Smooth muscle cell (in vitro differentiated cells): ENCODE measurements around the gene NSL1. TPM values are rescaled to one million over a fixed set of nuclear protein-coding genes. Genes with fewer than 3 reads are reported as not detected.

ENCODE experiments used
- DNase-seq: peaks from one replicate; lab custom pipeline; 2025; ENCODE audit not compliant: unreplicated experiment; lab: John Stamatoyannopoulos, UW
- H2AFZ ChIP-seq: fragments of 200-600 bp; sonication (generic); 2 replicates; pipeline ENCODE4 v1.6.0; 2016; ENCODE audit warnings: antibody characterized with exemption, low read depth, mild to moderate bottlenecking
- H3F3A ChIP-seq: fragments of 200-600 bp; sonication (generic); 2 replicates; pipeline ENCODE4 v1.6.0; 2017; ENCODE audit warnings: antibody characterized with exemption, low read depth
- H3K27ac ChIP-seq: fragments of 200-600 bp; sonication (generic); 2 replicates; pipeline ENCODE4 v1.5.1; 2016; ENCODE audit warnings: low read depth, mild to moderate bottlenecking
- H3K27me3 ChIP-seq: fragments of 200-600 bp; sonication (generic); 2 replicates; pipeline ENCODE4 v1.6.1; 2016; ENCODE audit warnings: low read depth, mild to moderate bottlenecking
- H3K36me3 ChIP-seq: fragments of 200-600 bp; sonication (generic); 2 replicates; pipeline ENCODE4 v1.5.1; 2016; ENCODE audit warnings: low read depth
- H3K4me1 ChIP-seq: fragments of 200-600 bp; sonication (generic); 2 replicates; pipeline ENCODE4 v1.5.1; 2016; ENCODE audit warnings: low read depth
- H3K4me2 ChIP-seq: fragments of 200-600 bp; sonication (generic); 2 replicates; pipeline ENCODE4 v1.6.0; 2016; ENCODE audit warnings: mild to moderate bottlenecking
- H3K4me3 ChIP-seq: fragments of 200-600 bp; sonication (generic); 2 replicates; pipeline ENCODE4 v1.5.1; 2016; ENCODE audit warnings: mild to moderate bottlenecking
- H3K79me2 ChIP-seq: fragments of 200-600 bp; sonication (generic); 2 replicates; pipeline ENCODE4 v1.6.0; 2016; ENCODE audit warnings: low read depth, mild to moderate bottlenecking
- H3K9ac ChIP-seq: fragments of 200-600 bp; sonication (generic); 2 replicates; pipeline ENCODE4 v1.6.0; 2016; ENCODE audit warnings: low read depth
- H3K9me3 ChIP-seq: fragments of 200-600 bp; sonication (generic); replicated peaks from 2 replicates; pipeline ENCODE4 v1.5.1; 2016; ENCODE audit warnings: low read depth
- H4K20me1 ChIP-seq: fragments of 200-600 bp; sonication (generic); 2 replicates; pipeline ENCODE4 v1.6.0; 2016; ENCODE audit warnings: low read depth
- WGBS: methylation state at CpG from one replicate; pipeline ENCODE4 v1.1.7; 2016; ENCODE audit warnings: low lambda C conversion rate; 5-methylcytosine and 5-hydroxymethylcytosine counted together
- polyA plus RNA-seq: library from polyadenylated mRNA; unstranded; fragments of >200 nt; fragmentation: Nextera tagmentation; extraction: Ambion mirVana; gene quantifications from 2 replicates; pipeline ENCODE4 v1.2.1, GENCODE V29; 2016
- total RNA-seq: library from RNA; depleted of rRNA; stranded (reverse); fragments of >200 nt; gene quantifications from 2 replicates; pipeline ENCODE4 v1.2.3, GENCODE V29; 2014
- TF ChIP-seq, protein P1 (sequence below): fragments of 200-600 bp; sonication (generic); IDR thresholded peaks from 2 replicates; pipeline ENCODE4 v1.5.1; 2017; ENCODE audit warnings: borderline replicate concordance, mild to moderate bottlenecking, antibody characterized with exemption; ENCODE audit not compliant: insufficient read depth, poor library complexity, severe bottlenecking

The NSL1 gene
- total and polyA plus RNA-seq, 2 experiments from 2014 or later: 30.9 to 34.5 TPM

DNA sequence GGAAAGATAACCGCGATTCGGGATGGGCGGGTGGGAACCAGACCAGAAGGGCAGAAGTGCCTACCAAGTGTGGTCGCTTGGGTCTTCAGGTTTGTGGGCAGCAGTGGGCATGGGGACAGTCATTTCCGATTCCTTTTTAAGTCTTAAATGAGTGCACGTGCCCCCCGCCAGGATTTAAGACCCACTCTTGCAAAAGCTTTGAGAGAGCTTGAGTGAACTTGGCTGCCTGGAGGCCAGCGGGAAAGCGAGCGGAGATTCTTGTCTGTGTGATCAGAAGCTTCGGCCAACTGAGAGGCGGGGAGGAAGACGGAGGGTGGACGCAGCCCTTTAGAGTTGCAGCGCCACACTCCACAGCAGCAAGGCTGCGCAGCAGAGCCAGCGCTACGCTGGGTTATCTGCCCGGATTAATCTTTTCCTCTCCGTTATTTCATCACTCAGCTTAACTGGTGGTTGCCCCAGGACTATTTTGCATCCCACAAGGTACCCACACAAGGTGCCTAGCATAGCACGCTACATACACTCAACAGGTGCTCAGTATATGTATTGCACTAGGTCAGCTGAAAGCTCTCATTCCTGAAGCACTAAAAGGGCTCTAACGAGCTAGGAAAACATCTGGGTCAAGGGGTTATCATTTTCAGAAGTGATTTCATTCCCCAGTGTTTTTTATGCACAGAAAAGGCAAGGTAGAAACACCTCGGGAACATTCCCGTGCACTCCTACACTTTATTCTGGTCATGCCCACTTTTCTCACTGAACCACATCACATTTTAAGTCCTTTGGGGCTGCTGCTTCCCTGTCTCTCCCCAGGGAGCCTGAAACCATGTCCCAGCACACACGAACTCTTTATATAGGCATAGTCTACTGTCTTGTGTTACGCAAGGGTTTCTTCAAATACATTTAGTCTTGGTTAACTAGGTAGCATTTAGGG is 90.4 kb downstream of the NSL1 start:
- Histone ChIP-seq H3K79me2 (no peaks in the 10 kb centered on the region), H2AFZ (no peak overlapping the region), H3K36me3 (no peaks in the 10 kb centered on the region), H3K4me3 (peak overlapping the region; percentile 64), H3F3A (peaks cover 8% of the 10 kb centered on the region), H3K27me3 (peaks cover 17% of the 10 kb centered on the region), H3K27ac (no peak overlapping the region), H3K4me2 (peak overlapping the region; percentile 90), H3K9ac (no peak overlapping the region), H3K4me1 (peaks cover 11% of the 10 kb centered on the region), H4K20me1 (no peaks in the 10 kb centered on the region), H3K9me3 (no peaks in the 10 kb centered on the region)
- DNase-seq: no peak
- WGBS: 14% methylated on average over 27 of the region's 27 CpGs
- TF ChIP-seq, protein P1, sequence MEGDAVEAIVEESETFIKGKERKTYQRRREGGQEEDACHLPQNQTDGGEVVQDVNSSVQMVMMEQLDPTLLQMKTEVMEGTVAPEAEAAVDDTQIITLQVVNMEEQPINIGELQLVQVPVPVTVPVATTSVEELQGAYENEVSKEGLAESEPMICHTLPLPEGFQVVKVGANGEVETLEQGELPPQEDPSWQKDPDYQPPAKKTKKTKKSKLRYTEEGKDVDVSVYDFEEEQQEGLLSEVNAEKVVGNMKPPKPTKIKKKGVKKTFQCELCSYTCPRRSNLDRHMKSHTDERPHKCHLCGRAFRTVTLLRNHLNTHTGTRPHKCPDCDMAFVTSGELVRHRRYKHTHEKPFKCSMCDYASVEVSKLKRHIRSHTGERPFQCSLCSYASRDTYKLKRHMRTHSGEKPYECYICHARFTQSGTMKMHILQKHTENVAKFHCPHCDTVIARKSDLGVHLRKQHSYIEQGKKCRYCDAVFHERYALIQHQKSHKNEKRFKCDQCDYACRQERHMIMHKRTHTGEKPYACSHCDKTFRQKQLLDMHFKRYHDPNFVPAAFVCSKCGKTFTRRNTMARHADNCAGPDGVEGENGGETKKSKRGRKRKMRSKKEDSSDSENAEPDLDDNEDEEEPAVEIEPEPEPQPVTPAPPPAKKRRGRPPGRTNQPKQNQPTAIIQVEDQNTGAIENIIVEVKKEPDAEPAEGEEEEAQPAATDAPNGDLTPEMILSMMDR: no peak

DNA sequence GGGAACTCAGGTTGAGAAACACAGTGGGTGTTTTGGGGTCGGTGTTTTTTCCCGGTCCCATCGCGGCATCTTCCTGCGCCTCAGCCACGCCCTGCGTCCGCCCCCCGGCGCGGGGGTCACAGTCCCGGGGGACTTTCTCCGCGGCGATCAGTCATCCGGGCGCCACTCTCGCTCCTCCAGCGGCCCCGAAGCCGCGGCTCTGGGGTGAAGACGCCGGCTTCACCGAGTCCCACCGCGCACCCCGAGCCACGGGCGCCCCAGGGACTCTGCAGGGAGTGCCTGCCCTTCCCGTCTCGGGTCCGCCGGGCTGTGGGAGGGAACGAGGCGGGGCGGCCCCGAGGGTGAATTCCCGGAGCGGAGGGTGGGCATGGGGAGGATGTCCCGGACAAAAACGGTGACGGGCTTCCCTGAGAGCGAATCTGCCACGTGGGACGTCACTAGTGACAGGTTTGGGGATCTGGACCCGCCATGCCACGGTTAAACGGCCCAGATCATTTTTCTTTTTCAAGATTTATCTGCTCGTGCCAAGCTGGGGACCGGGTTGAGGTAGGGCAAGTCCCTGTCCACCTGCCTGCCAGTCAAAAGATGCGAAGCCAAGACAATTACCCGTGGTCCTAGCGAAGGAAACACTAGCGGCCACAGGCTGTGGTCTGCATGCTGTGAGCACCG is 91.2 kb downstream of the NSL1 start:
- Histone ChIP-seq H4K20me1 (no peaks in the 10 kb centered on the region), H3K79me2 (no peaks in the 10 kb centered on the region), H3K4me2 (peak overlapping the region; percentile 90), H3K27me3 (peaks cover 17% of the 10 kb centered on the region), H3K36me3 (no peaks in the 10 kb centered on the region), H3F3A (peaks cover 8% of the 10 kb centered on the region), H3K27ac (no peak overlapping the region), H3K4me1 (peaks cover 11% of the 10 kb centered on the region), H3K4me3 (peak overlapping the region; percentile 64), H3K9ac (peak overlapping the region; percentile 27), H3K9me3 (no peaks in the 10 kb centered on the region), H2AFZ (peak overlapping the region; percentile 94)
- 2% methylated on average over 50 of the region's 56 CpGs for WGBS
- DNase-seq: no peak
- TF ChIP-seq, protein P1: no peak

DNA sequence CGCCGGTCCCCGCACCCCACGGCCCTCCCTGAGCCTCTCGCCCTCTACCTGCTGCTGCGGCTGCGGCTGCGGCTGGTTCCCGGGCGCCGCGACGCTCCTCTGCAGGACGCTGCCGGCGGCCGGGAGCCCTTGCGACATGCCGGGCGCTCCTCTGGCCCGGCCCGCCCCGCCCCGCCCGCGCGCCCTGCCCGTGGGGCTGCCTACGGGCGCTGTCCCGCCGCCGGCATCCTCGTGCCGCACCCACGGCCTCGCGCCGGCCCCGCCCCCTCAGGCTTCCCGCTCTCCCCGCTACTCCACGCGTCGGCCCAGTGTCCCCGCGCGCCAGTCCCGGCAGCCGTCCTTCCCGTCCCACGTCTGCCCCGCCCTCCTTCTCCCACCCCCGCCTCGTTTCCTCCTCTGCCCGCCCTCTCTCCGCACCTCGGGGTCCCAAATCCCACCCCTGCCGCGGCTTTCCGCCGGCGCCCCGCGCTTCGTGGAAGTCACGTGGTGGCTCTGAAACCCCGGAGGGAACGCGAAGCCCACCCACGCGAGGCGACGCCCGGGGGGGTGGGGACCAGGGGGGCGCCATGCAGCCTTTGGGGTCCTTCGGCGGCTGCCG is 91.9 kb downstream of the NSL1 start, which contains the start of gene BATF3:
Gene BATF3, minus strand, starts transcription at position 216 of the 598 bp plus-strand sequence. Its CDS starts 78 bp downstream, at position 138.
- 4% methylated on average over 15 of the region's 79 CpGs for WGBS
- no peak for DNase-seq
- Histone ChIP-seq H3K9me3 (no peaks in the 10 kb centered on the region), H3K4me1 (peaks cover 11% of the 10 kb centered on the region), H3F3A (peaks cover 8% of the 10 kb centered on the region), H2AFZ (peak within 1 kb of the TSS; percentile 94), H3K4me3 (peak within 1 kb of the TSS; percentile 64), H3K36me3 (no peaks in the 10 kb centered on the region), H3K27ac (no peak within 1 kb of the TSS), H3K4me2 (peak within 1 kb of the TSS; percentile 90), H3K27me3 (peaks cover 19% of the 10 kb centered on the region), H3K9ac (peak within 1 kb of the TSS; percentile 27), H4K20me1 (no peaks in the 10 kb centered on the region), H3K79me2 (no peaks in the 10 kb centered on the region)
- TF ChIP-seq, protein P1: no peak
